CD4-positive, alpha-beta T cell treated with Interleukin-4 for 4 hours (primary cell): ENCODE measurements around the gene LINGO3.
"Not testable (repeated sequence)": the region's sequence is repeated elsewhere in the genome, so short reads cannot be mapped to it uniquely, and the experiment has no call there.

Source experiments
- DNase-seq: peaks from one replicate; pipeline ENCODE4 v3.0.0-alpha.2; 2020

The LINGO3 gene

GRCh38 chr19:2302319-2303210, 5.4 kb downstream of the LINGO3 start:
- no peak for DNase-seq

GRCh38 chr19:2300533-2300932, 7.4 kb downstream of the LINGO3 start:
- DNase-seq = no peak

- no peak for DNase-seq
Observed at GRCh38 chr19:2296141-2296540, 11.8 kb downstream of the LINGO3 start.

- DNase-seq = no peak
Observed at GRCh38 chr19:2294687-2295335, 13.1 kb downstream of the LINGO3 start.

- DNase-seq = no peak
Observed at GRCh38 chr19:2291185-2291751, 16.7 kb downstream of the LINGO3 start.

- no peak for DNase-seq
Observed at GRCh38 chr19:2290441-2291184, 17.3 kb downstream of the LINGO3 start.

GRCh38 chr19:2289714-2290435, 18.1 kb downstream of the LINGO3 start:
- DNase-seq = peak; percentile 60

GRCh38 chr19:2288818-2289713, 18.9 kb downstream of the LINGO3 start:
- no peak for DNase-seq

GRCh38 chr19:2288338-2288817, 19.6 kb downstream of the LINGO3 start:
- no peak for DNase-seq

- DNase-seq = no peak
Observed at GRCh38 chr19:2287585-2288337, 20.2 kb downstream of the LINGO3 start.

GRCh38 chr19:2286402-2287140, 21.4 kb downstream of the LINGO3 start:
- DNase-seq = no peak

GRCh38 chr19:2283835-2284507, 24.0 kb downstream of the LINGO3 start:
- no peak for DNase-seq

GRCh38 chr19:2282862-2283237, 25.1 kb downstream of the LINGO3 start:
- DNase-seq = no peak

- peak; percentile 29 for DNase-seq
Observed at GRCh38 chr19:2282062-2282861, 25.7 kb downstream of the LINGO3 start, which contains the start of gene PEAK3. TSS of gene PEAK3 (minus strand) at chr19:2282175. CDS start at chr19:2280931, 1,244 bp downstream.

GRCh38 chr19:2281265-2282061, 26.5 kb downstream of the LINGO3 start:
- DNase-seq = not testable (repeated sequence)

- no peak for DNase-seq
Observed at GRCh38 chr19:2280633-2281264, 27.2 kb downstream of the LINGO3 start.
